ENCODE measurements around the gene SPTBN5.

DNA sequence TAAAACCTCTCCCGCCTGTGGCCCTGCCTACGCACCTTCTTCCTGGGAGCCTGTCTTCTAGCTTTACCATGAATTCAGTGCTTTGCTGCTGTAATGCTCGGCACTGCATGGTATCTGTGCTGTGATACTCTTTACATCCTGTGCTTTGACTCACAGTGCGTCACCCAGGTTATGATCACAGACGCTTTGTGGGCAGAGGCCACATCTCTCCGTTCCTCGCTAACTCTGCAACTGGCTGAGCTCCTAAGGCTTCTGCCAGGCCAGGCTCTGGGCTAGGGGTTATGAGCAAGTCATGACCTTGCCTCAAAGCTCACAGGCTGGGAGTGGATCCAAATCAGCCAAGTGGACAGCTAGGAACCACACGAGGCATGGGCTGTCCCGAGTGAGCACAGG is 23.2 kb downstream of the SPTBN5 start:
- TF ChIP-seq, protein P1, sequence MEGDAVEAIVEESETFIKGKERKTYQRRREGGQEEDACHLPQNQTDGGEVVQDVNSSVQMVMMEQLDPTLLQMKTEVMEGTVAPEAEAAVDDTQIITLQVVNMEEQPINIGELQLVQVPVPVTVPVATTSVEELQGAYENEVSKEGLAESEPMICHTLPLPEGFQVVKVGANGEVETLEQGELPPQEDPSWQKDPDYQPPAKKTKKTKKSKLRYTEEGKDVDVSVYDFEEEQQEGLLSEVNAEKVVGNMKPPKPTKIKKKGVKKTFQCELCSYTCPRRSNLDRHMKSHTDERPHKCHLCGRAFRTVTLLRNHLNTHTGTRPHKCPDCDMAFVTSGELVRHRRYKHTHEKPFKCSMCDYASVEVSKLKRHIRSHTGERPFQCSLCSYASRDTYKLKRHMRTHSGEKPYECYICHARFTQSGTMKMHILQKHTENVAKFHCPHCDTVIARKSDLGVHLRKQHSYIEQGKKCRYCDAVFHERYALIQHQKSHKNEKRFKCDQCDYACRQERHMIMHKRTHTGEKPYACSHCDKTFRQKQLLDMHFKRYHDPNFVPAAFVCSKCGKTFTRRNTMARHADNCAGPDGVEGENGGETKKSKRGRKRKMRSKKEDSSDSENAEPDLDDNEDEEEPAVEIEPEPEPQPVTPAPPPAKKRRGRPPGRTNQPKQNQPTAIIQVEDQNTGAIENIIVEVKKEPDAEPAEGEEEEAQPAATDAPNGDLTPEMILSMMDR (conservative IDR thresholded peaks at IDR 0.05; ENCODE audit: low read length) = no peak
- TF ChIP-seq EZH2phosphoT487 (IDR thresholded peaks at IDR 0.05; ENCODE audit: borderline replicate concordance) = no peak

Measured in Loucy (cell line).